Colonic mucosa (tissue), 4 donors: ENCODE results near the gene FAM124A. TPM values are rescaled to one million over a fixed set of nuclear protein-coding genes. Genes with fewer than 3 reads are reported as not detected.

Source experiments
- DNase-seq: peaks from one replicate; pipeline ENCODE4 v3.0.0-alpha.2; 2020
- H3K27ac ChIP-seq: fragments of 200-600 bp; one replicate; pipeline ENCODE4 v1.8.0; 2021
- H3K27me3 ChIP-seq: fragments of 200-600 bp; one replicate; pipeline ENCODE4 v1.8.0; 2021
- H3K36me3 ChIP-seq: fragments of 200-600 bp; one replicate; pipeline ENCODE4 v1.8.0; 2021
- H3K4me1 ChIP-seq: fragments of 200-600 bp; one replicate; pipeline ENCODE4 v1.8.0; 2021; ENCODE audit warnings: mild to moderate bottlenecking
- H3K4me3 ChIP-seq: fragments of 200-600 bp; one replicate; pipeline ENCODE4 v1.8.0; 2021
- H3K9ac ChIP-seq, 2 donors: one replicate each; pipeline ENCODE4 v1.7.0; 2013; ENCODE audit warnings: control low read depth in 2 of 2, low read depth in 2 of 2, low read length in 2 of 2
- H3K9me3 ChIP-seq: fragments of 200-600 bp; one replicate; pipeline ENCODE4 v1.8.0; 2021
- intact Hi-C: fragments of 100-400 bp; cut with DNase I; formaldehyde crosslinking; loops from one replicate; pipeline ENCODE4 v1.14.1; 2022
- total RNA-seq, 2 donors: library from RNA; stranded (reverse); fragmentation: NEBNext Ultra II Directional in 1 of 2; extraction: Animal tissue kit (Norgen Biotek cat#: 25700) in 1 of 2; gene quantifications; one replicate each; pipeline ENCODE4 v1.2.1, GENCODE V29; 2021
- TF ChIP-seq, protein P1 (sequence below): fragments of 200-600 bp; IDR thresholded peaks from one replicate; pipeline ENCODE4 v1.8.0; 2022; ENCODE audit warnings: antibody characterized with exemption, mild to moderate bottlenecking
- donor health status: healthy.
- donor health status: DM: no; HTN: no; CAD: no.
- donor health status: DM: no; HTN: no; CAD: no.

Gene FAM124A
- total RNA-seq, 2 donors from 2014 or later, result 0.57 to 2.0 TPM

DNA sequence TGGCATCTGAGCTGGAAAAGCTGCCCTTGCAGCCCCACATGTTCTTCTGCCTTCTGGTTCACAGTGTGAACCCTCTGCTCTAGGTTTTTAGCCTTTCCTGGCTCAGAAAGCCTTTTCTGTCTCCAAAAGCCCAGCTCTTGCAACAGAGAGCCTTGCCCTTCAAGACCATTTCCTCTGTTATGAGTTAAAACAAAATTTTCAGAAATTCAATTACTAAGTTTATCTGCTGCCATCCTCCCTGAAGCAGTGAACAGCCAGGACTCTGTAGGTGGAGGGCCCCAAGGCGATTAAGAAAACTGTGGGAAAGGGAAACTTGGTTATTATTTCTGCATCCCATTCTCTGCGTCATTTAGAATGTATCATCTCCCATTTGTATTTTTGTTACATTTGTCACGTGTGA is 18.8 kb downstream of the FAM124A start:
- DNase-seq, result no peak
- Histone ChIP-seq H3K9me3 (no peaks in the 10 kb centered on the region), H3K9ac (no peak overlapping the region), H3K4me1 (no peaks in the 10 kb centered on the region), H3K27ac (no peak overlapping the region), H3K4me3 (no peak overlapping the region), H3K36me3 (no peaks in the 10 kb centered on the region), H3K27me3 (no peaks in the 10 kb centered on the region)
- intact Hi-C loops, result no loop called here
- TF ChIP-seq, protein P1, sequence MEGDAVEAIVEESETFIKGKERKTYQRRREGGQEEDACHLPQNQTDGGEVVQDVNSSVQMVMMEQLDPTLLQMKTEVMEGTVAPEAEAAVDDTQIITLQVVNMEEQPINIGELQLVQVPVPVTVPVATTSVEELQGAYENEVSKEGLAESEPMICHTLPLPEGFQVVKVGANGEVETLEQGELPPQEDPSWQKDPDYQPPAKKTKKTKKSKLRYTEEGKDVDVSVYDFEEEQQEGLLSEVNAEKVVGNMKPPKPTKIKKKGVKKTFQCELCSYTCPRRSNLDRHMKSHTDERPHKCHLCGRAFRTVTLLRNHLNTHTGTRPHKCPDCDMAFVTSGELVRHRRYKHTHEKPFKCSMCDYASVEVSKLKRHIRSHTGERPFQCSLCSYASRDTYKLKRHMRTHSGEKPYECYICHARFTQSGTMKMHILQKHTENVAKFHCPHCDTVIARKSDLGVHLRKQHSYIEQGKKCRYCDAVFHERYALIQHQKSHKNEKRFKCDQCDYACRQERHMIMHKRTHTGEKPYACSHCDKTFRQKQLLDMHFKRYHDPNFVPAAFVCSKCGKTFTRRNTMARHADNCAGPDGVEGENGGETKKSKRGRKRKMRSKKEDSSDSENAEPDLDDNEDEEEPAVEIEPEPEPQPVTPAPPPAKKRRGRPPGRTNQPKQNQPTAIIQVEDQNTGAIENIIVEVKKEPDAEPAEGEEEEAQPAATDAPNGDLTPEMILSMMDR, result no peak

DNA sequence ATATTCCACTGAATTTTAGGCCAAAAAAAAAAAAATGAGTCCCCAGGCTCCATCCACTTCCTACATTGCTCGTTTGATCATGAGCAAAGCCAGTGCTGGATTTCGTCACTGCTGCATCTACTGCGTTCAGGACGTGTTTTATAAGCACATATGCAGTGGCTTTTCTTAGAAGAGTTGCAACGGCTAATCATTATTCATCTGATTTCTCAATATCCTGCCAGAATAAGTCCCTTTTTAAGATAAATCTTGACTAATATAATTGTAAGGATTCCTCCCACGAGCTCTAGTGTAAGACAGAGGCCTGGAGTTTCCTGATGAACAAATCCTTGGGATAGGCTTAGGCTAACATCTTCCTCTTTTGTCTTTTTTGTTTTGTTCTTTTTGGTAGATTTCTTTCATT is 19.5 kb downstream of the FAM124A start:
- no peak overlapping the region for H3K4me3 ChIP-seq
- TF ChIP-seq, protein P1, result no peak
- intact Hi-C loops, result no loop called here
- no peaks in the 10 kb centered on the region for H3K36me3 ChIP-seq
- H3K9ac ChIP-seq, result no peak overlapping the region
- H3K27ac ChIP-seq, result no peak overlapping the region
- DNase-seq, result no peak
- no peaks in the 10 kb centered on the region for H3K4me1 ChIP-seq
- H3K27me3 ChIP-seq, result no peaks in the 10 kb centered on the region
- H3K9me3 ChIP-seq, result no peaks in the 10 kb centered on the region

DNA sequence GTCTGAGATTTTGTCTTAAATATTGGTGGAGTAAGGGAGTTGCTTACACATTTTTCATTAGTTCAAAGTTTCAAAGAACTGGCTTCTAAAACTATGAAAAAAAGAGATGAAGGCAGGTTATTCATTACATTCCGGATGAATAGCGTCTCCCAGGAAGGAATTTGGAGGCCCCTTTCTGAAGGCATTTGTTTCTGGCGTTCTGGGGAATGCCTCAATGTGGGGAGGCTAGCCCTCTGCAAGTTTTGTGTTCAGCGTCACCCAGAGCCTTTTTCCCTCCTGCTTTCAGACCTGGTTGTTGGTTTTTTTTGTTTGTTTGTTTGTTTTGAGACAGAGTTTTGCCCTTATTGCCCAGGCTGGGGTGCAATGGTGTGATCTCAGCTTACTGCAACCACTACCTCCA is 21.0 kb downstream of the FAM124A start:
- Histone ChIP-seq H3K4me1 (no peaks in the 10 kb centered on the region), H3K9ac (no peak overlapping the region), H3K36me3 (no peaks in the 10 kb centered on the region), H3K4me3 (no peak overlapping the region), H3K9me3 (no peaks in the 10 kb centered on the region), H3K27ac (no peak overlapping the region), H3K27me3 (no peaks in the 10 kb centered on the region)
- TF ChIP-seq, protein P1, result no peak
- intact Hi-C loops, result no loop called here
- no peak for DNase-seq

DNA sequence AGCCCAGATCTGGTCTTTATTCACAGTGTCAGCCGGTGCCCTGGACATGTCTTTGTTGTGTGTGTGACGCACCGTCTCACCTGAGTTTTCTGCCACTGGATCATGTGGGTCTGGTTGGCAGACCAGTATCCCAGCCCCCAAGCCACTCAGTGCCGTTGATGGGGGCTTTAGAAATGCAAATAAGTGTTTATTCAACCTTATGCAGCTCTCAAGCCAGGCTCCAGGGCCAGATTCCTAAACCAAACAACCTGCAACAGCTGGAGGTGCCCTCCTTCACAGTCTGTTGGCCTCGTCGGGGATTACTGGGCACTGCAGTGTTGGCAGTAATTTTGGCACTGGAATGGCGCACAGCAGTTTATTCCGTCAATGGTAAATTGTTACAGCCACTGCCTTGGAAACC is 21.6 kb downstream of the FAM124A start:
- no peaks in the 10 kb centered on the region for H3K36me3 ChIP-seq
- TF ChIP-seq, protein P1, result no peak

DNA sequence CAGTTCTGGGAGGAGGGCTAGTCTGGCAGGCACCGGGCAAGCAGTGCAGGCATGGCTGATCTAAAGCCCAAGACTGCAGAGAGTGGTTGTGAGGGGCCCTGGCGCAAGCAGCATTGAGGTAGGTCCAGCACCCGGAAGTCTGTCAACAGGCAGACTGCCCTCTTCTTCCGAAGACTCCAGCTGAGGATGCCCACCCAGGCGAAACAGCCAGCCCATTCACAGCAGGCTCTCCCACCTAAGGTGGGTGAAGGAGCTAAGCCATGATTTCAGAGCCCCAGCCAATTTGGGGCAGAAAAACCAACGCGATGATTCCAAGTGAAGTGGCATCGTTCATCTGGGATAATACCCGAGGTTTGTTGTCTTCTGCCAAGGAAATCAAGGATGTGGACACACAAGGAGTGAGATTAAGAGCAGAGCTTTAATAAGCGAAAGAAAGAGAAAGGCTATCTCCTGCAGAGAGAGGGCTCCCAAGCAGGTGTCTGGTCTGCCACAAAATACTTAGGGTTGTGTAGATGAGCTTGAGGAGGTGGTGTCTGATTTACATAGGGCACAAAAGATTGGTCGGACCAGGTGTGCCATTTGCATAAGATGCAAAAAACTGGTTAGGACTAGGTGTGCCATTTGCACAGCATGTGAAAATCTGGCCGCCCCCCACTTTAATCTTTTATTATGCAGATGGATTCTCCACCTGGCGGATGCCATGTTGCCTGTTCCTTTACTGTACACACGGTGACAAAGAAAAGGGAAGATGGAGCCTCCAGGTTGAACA is 22.6 kb downstream of the FAM124A start:
- Histone ChIP-seq H3K9ac (no peak overlapping the region), H3K36me3 (no peaks in the 10 kb centered on the region), H3K9me3 (no peaks in the 10 kb centered on the region), H3K4me3 (no peak overlapping the region), H3K27ac (no peak overlapping the region), H3K27me3 (no peaks in the 10 kb centered on the region), H3K4me1 (no peaks in the 10 kb centered on the region)
- intact Hi-C loops, result no loop called here
- TF ChIP-seq, protein P1, result no peak
- no peak for DNase-seq

More for the DNA sequence above, 21.6 kb downstream of the FAM124A start:
- Histone ChIP-seq H3K9me3 (no peaks in the 10 kb centered on the region), H3K27me3 (no peaks in the 10 kb centered on the region), H3K4me1 (no peaks in the 10 kb centered on the region), H3K27ac (no peak overlapping the region), H3K9ac (no peak overlapping the region), H3K4me3 (no peak overlapping the region)
- intact Hi-C loops, result no loop called here
- DNase-seq, result no peak
